GM12864 (cell line): ENCODE measurements around the gene DPP9.

Source experiments
- DNase-seq: peaks from one replicate; pipeline ENCODE4 v3.0.0-alpha.2; 2011; ENCODE audit warnings: low read depth
- H3K4me3 ChIP-seq: 2 replicates; pipeline ENCODE4 v1.5.1; 2011; ENCODE audit warnings: mild to moderate bottlenecking, low read depth, low read length, control low read depth
- CTCF ChIP-seq: IDR thresholded peaks from 2 replicates; pipeline ENCODE4 v1.5.1; 2011; ENCODE audit warnings: low read depth, mild to moderate bottlenecking, moderate library complexity, low read length, control low read depth, inconsistent platforms; ENCODE audit errors: missing control alignments

The DPP9 gene

DNA sequence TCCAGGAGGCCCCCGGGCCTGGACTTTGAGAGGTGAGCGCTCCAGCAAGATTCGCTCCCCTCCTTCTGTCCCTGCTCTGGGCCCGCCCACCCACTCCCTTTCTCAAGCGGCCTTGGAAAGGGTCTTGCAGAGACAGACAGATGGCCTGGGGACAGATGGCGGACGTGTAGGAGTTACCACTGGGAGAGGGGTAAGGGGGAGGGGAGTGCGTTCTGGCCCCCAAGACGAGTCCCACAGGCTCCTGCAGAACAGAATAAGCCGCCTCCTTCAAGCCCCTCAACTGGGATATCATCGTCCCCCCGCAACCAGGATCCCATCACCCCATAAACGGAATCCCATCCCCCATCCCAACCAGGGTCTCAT lies 87.9 kb downstream of the DPP9 start:
- DNase-seq = no peak
- H3K4me3 ChIP-seq = peak overlapping the region; percentile 46
- no peak for TF ChIP-seq CTCF

- TF ChIP-seq CTCF = peak; percentile 92
These were observed 90.3 kb downstream of the DPP9 start for GRCh38 chr19:4633140-4633967.

More at GRCh38 chr19:4633140-4633967, 90.3 kb downstream of the DPP9 start:
- no peak overlapping the region for H3K4me3 ChIP-seq
- no peak for DNase-seq
